GM12872 (cell line): ENCODE measurements around the gene TFG.

Experiments
- CTCF ChIP-seq: IDR thresholded peaks from 3 replicates; pipeline ENCODE4 v1.5.1; 2011; ENCODE audit warnings: low read depth, mild to moderate bottlenecking, low read length, moderate library complexity; ENCODE audit not compliant: insufficient read depth

The TFG gene

GRCh38 chr3:100748220-100748619 lies 38.9 kb downstream of the TFG start:
- no peak for TF ChIP-seq CTCF

GRCh38 chr3:100748967-100749366 lies 39.7 kb downstream of the TFG start:
- TF ChIP-seq CTCF, result no peak

- TF ChIP-seq CTCF, result no peak
Measured at GRCh38 chr3:100753846-100754245, 44.6 kb downstream of the TFG start.

- TF ChIP-seq CTCF, result no peak
Measured at GRCh38 chr3:100754563-100755334, 45.5 kb downstream of the TFG start.

GRCh38 chr3:100756441-100756840 lies 47.1 kb downstream of the TFG start:
- no peak for TF ChIP-seq CTCF

GRCh38 chr3:100759159-100759558 lies 49.9 kb downstream of the TFG start:
- no peak for TF ChIP-seq CTCF

- TF ChIP-seq CTCF, result no peak
Measured at GRCh38 chr3:100759950-100760349, 50.7 kb downstream of the TFG start.
